Astrocyte (in vitro differentiated cells and primary cell): Measurements from ENCODE around the gene PPIP5K1.

Source experiments
- CTCF ChIP-seq: IDR thresholded peaks from 2 replicates; pipeline ENCODE4 v1.5.1; 2011; ENCODE audit warnings: low read depth, mild to moderate bottlenecking, inconsistent platforms, low read length, moderate library complexity; ENCODE audit not compliant: insufficient read depth
- EZH2 ChIP-seq: IDR thresholded peaks from 2 replicates; pipeline ENCODE4 v1.6.1; 2012; ENCODE audit warnings: mild to moderate bottlenecking, low read length, inconsistent platforms; ENCODE audit not compliant: insufficient read depth

GRCh38 chr15:43505738-43506137, 84.3 kb downstream of the PPIP5K1 start:
- no peak for TF ChIP-seq EZH2
- TF ChIP-seq CTCF, result no peak
